Upper lobe of left lung (tissue), 4 donors: ENCODE measurements around the gene TBCCD1.

ENCODE experiments used
- EP300 ChIP-seq, 4 donors: sonication (generic); formaldehyde crosslinking; IDR thresholded peaks; one replicate each; pipeline ENCODE4 v1.5.1; 2017; ENCODE audit warnings: antibody characterized with exemption in 4 of 4, control low read depth in 2 of 4
- POLR2A ChIP-seq, 4 donors: fragments of 450-650 bp; IDR thresholded peaks; one replicate each; pipeline ENCODE4 v1.5.1; 2016 to 2017; ENCODE audit warnings: antibody characterized with exemption in 4 of 4, mild to moderate bottlenecking in 2 of 4
- TF ChIP-seq, protein P1 (sequence below), 6 experiments: fragments of 450-650 bp in 4 of 6; fragments of 200-600 bp in 2 of 6; sonication (generic) in 2 of 6; IDR thresholded peaks; one replicate each; pipeline ENCODE4 v1.5.1; 2016 to 2019; ENCODE audit warnings: antibody characterized with exemption in 6 of 6

DNA sequence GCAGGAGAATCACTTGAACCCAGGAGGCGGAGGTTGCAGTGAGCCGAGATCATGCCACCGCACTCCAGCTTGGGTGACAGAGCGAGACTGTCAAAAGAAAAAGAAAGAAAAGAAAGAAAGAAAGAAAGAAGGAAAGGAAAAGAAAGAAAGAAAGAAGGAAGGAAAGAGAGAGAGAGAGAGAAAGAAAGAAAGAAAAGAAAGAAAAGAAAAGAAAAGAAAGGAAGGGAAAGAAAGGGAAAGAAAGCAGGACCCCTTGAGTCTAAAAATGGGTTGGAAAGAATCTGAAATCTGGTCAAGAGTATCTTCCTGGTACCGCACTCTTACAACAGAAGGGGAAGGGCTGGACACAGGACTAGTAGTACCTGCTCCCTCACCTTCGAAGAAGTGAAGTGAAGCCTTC is 42.5 kb downstream of the TBCCD1 start:
- TF ChIP-seq POLR2A (IDR thresholded peaks at IDR 0.05): no peak
- TF ChIP-seq, protein P1, sequence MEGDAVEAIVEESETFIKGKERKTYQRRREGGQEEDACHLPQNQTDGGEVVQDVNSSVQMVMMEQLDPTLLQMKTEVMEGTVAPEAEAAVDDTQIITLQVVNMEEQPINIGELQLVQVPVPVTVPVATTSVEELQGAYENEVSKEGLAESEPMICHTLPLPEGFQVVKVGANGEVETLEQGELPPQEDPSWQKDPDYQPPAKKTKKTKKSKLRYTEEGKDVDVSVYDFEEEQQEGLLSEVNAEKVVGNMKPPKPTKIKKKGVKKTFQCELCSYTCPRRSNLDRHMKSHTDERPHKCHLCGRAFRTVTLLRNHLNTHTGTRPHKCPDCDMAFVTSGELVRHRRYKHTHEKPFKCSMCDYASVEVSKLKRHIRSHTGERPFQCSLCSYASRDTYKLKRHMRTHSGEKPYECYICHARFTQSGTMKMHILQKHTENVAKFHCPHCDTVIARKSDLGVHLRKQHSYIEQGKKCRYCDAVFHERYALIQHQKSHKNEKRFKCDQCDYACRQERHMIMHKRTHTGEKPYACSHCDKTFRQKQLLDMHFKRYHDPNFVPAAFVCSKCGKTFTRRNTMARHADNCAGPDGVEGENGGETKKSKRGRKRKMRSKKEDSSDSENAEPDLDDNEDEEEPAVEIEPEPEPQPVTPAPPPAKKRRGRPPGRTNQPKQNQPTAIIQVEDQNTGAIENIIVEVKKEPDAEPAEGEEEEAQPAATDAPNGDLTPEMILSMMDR (IDR thresholded peaks at IDR 0.05): no peak
- TF ChIP-seq EP300 (IDR thresholded peaks at IDR 0.05): no peak
